ENCODE results near the gene ACOT11.

Gene ACOT11

GRCh38 chr1:54608566-54609230, 60.7 kb downstream of the ACOT11 start:
- no peak for DNase-seq (ENCODE audit: low read depth, low spot score)
- TF ChIP-seq, protein P1, sequence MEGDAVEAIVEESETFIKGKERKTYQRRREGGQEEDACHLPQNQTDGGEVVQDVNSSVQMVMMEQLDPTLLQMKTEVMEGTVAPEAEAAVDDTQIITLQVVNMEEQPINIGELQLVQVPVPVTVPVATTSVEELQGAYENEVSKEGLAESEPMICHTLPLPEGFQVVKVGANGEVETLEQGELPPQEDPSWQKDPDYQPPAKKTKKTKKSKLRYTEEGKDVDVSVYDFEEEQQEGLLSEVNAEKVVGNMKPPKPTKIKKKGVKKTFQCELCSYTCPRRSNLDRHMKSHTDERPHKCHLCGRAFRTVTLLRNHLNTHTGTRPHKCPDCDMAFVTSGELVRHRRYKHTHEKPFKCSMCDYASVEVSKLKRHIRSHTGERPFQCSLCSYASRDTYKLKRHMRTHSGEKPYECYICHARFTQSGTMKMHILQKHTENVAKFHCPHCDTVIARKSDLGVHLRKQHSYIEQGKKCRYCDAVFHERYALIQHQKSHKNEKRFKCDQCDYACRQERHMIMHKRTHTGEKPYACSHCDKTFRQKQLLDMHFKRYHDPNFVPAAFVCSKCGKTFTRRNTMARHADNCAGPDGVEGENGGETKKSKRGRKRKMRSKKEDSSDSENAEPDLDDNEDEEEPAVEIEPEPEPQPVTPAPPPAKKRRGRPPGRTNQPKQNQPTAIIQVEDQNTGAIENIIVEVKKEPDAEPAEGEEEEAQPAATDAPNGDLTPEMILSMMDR (IDR thresholded peaks at IDR 0.05; ENCODE audit: insufficient read depth, low read length, missing control alignments), result no peak
- CTCF ChIA-PET, result no interaction called here
- no peak overlapping the region for H3K4me3 ChIP-seq (ENCODE audit: low read depth, low read length)
- POLR2A ChIA-PET, result no interaction called here

DNA sequence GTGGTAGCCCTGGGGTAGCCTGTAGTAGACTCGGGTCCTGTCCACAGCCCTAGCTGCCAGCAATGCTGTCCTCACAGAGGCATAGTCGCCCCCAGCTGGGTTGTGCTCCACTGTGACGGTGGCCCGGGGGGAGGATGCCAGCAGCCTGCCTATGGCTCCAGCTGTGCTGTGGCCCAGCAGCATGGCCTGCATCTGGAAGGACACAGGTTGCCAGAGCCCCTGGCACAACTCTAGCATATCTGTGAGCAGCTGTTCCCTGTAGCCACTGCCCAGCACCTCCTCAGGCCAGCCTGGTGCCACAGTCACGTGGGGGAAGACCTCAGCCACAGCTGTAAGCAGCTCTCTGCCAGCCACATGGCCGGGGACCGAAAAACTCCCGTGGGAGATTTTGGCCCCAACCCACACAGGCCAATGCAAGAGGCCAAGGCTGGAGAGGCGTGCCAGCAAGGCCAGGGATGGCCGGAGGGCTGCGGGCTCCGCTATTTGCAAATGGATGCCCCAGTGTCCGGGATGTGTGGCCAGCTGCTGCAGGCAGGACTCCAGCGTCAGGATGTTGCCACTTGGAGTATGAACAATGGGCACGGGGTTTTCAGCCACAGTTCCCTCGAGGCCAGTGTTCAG, 61.4 kb downstream of the ACOT11 start:
- ChIA-PET CTCF (no interaction called here), POLR2A (no interaction called here)
- H3K4me3 ChIP-seq (ENCODE audit: low read depth, low read length), result no peak overlapping the region
- no peak for DNase-seq (ENCODE audit: low read depth, low spot score)
- TF ChIP-seq, protein P1 (IDR thresholded peaks at IDR 0.05; ENCODE audit: insufficient read depth, low read length, missing control alignments), result no peak

- DNase-seq (ENCODE audit: low read depth, low spot score), result no peak
These were observed 62.0 kb downstream of the ACOT11 start for GRCh38 chr1:54610048-54610447.

GRCh38 chr1:54610601-54611580, 62.9 kb downstream of the ACOT11 start:
- H3K4me3 ChIP-seq (ENCODE audit: low read depth, low read length), result no peak overlapping the region
- TF ChIP-seq, protein P1 (IDR thresholded peaks at IDR 0.05; ENCODE audit: insufficient read depth, low read length, missing control alignments), result no peak
- no peak for DNase-seq (ENCODE audit: low read depth, low spot score)
- POLR2A ChIA-PET, result no interaction called here
- CTCF ChIA-PET, result no interaction called here

More at GRCh38 chr1:54610048-54610447, 62.0 kb downstream of the ACOT11 start:
- CTCF ChIA-PET, result no interaction called here
- TF ChIP-seq, protein P1 (IDR thresholded peaks at IDR 0.05; ENCODE audit: insufficient read depth, low read length, missing control alignments), result no peak
- POLR2A ChIA-PET, result no interaction called here
- no peak overlapping the region for H3K4me3 ChIP-seq (ENCODE audit: low read depth, low read length)

- POLR2A ChIA-PET, result no interaction called here
- CTCF ChIA-PET, result no interaction called here
- TF ChIP-seq, protein P1 (IDR thresholded peaks at IDR 0.05; ENCODE audit: insufficient read depth, low read length, missing control alignments), result no peak
- no peak for DNase-seq (ENCODE audit: low read depth, low spot score)
- no peak overlapping the region for H3K4me3 ChIP-seq (ENCODE audit: low read depth, low read length)
These were observed 63.6 kb downstream of the ACOT11 start for GRCh38 chr1:54611621-54612020.

DNA sequence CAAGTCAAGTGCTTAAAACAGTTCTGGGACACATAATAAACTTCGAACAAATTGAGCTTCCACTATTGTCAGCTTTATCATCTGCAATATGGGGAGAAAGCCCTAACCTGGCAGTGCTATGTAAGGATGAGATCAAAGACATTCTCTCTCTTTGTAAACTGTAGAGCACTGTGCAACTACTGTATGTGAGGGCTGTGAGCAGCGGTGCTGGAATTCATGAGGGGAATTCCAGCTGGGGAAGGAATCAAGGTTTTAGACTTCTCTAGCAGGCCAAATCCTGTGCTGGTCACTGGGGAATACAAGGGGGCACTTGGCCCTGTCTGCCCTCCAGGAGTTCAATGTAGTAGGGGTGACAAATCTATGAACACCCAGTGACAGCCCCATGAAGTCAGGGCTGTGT, 66.0 kb downstream of the ACOT11 start:
- ChIA-PET CTCF (interaction anchor here (1.2 kb wide), 1 partner anchor 12 kb away, joined by 4 read pairs; no protein-coding TSS in a partner anchor), POLR2A (no interaction called here)
- TF ChIP-seq, protein P1 (IDR thresholded peaks at IDR 0.05; ENCODE audit: insufficient read depth, low read length, missing control alignments), result no peak
- DNase-seq (ENCODE audit: low read depth, low spot score), result no peak
- H3K4me3 ChIP-seq (ENCODE audit: low read depth, low read length), result no peak overlapping the region

Data from AG04449 (cell line).